GM18499 (cell line): ENCODE results near the gene FAM13B.
"Not testable (repeated sequence)": the region's sequence is repeated elsewhere in the genome, so short reads cannot be mapped to it uniquely, and the experiment has no call there.

Experiments used
- ATAC-seq: cut with Tn5 transposase; IDR thresholded peaks from one replicate; pipeline ENCODE4 v1.9.1; 2021; ENCODE audit warnings: moderate number of reproducible peaks; ENCODE audit not compliant: insufficient read depth, unreplicated experiment

FAM13B gene

DNA sequence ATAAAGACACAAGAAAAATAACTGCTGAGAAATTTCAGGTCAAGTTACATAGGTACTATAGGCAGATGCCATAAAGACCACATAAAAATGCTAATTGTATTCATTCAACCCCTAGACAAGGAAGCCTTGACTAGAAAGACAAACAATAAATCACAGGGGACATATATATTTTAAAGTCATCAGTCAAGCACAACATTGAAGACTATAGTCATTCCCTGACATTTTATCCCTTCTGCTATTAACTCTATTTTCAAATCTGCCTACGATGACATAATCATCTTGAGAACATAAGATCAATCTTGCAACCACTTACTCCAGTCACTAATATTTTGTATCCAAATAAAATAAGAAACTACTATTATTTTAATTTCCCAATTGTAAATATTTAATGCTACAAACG lies 38.3 kb downstream of the FAM13B start:
- no peak for ATAC-seq

DNA sequence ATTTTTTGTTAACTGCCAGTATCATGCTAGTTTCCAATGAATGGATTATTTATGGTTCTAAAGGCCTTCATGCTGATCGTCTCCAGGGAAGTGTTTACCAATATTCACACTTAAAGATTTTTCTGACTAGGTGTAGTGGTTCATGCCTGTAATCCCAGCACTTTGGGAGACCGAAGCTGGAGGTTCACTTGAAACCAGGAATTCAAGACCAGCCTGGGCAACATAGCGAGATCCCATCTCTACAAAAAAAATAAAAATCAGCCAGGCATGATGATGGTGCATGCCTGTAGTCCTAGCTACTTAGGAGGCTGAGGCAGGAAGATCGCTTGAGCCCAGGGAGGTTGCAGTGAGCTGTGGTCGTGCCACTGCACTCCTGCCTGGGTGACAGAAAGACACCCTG lies 43.5 kb downstream of the FAM13B start:
- ATAC-seq = no peak

DNA sequence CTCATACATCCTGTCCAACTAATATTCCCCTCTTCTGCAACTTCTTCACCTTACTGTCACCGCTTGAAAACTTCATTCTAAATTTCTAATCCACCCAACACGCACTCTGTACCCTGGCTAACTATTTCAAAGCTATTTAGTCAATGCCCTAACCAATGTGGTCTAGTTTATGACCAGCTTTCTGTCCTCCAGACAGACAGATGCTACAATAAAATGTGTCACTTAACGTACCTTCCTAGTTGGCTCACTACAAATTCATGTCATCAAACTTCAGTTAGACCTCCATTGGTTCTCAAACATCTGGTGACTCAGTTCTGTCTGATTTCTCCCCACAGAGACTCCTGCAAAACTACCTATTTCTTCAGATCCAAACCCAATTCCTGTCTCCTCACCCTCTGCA lies 57.7 kb downstream of the FAM13B start:
- no peak for ATAC-seq

DNA sequence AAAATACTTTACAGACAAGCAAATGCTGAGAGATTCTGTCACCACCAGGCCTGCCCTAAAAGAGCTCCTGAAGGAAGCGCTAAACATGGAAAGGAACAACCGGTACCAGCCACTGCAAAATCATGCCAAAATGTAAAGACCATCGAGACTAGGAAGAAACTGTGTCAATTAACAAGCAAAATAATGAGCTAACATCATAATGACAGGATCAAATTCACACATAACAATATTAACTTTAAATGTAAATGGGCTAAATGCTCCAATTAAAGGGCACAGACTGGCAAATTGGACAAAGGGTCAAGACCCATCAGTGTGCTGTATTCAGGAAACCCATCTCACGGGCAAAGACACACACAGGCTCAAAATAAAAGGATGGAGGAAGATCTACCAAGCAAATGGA lies 62.5 kb downstream of the FAM13B start:
- not testable (repeated sequence) for ATAC-seq

- ATAC-seq = no peak
Measured at GRCh38 chr5:137960819-137961218, 72.1 kb downstream of the FAM13B start.

DNA sequence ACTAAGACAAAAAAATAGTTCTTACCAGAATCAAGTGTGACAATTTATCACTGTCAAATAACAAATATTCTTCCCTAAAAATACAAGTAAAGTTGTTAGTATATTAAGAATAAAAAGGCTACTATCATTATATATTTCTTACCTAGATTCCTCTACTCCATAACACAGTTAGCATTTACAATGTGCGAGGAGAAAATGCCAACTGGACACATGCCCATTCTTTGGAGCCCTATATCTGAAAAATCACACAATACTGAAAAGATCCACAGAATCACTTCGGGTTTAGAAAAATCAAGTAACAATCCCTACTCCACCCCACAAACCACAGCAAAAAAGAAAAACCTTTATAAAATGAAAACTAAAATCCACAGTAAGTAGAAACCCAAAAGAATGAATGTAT lies 72.7 kb downstream of the FAM13B start:
- ATAC-seq = no peak

DNA sequence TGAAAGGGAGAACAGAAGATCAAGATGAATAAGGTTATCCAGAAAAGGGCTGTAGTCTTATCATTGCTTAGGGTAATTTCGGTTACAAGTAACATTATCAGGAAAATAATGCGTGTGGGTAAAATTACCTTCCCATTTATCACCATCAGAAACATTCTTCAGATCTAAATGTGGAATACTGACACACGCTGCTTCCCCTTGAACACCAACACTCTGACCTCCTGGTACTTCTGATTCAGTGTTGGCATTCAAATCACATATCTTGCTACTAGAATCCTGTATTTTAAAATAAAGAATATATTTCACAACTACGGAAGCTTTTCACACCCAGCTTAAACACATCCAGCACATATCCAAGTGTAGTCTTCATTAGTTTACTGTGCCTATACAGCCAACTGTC lies 73.4 kb downstream of the FAM13B start:
- ATAC-seq = no peak

DNA sequence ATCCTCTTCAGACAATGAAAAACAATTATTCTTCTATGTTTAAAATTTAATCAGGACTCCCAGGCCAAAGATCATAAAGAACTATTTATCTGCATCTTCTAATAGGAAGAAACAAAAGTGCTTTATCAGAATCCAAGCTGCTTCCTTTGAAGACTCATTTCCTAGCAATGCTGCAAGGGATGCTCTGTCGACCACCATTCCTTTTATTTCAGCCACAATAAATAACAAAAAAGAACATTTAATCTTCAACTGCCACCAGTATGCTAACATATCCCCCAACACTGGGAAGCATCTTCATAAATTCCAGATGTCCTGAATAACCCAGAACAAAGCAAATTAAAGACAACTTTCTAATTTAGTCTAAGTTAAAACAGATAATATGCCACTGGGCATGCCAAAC lies 74.9 kb downstream of the FAM13B start:
- no peak for ATAC-seq

GRCh38 chr5:137954131-137954879 lies 78.6 kb downstream of the FAM13B start:
- ATAC-seq = no peak

DNA sequence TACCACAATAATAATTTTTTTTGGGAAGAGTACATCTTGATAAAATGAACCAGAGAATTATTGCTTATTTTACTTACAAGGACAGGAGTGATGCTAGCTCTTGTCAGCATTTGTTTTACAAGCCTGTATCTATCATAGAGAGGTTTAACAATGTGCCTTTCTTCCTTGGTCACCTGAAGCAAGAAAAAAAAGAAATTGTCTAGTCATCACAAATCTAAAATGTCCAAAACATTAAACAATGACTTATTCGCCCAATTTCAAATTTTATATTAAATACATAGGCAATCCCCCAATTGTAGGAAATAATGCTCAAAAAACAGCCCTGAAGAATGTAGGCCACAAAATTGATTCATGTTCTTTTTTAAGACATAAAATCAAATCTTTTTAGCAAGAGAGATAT lies 87.1 kb downstream of the FAM13B start:
- no peak for ATAC-seq

- not testable (repeated sequence) for ATAC-seq
Measured at GRCh38 chr5:137944280-137944679, 88.6 kb downstream of the FAM13B start.

DNA sequence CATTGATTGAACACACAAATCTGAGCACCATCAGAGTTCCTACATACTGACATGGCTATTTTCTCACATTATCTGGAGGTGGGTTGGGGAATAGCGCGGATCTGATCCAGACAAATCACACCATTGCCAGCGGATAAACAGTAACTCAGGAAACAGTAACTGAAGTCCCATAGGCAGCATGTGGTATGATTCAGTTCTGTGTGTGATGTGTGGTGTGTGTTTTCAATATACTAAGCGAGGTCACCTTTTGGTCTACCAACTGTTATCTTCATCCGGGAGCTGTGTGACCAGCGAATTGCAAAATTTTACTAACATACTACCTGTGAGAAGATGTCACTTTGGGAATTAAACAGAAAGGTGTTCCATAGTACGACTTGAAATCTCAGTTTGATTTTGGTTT lies 93.5 kb downstream of the FAM13B start:
- ATAC-seq = no peak

DNA sequence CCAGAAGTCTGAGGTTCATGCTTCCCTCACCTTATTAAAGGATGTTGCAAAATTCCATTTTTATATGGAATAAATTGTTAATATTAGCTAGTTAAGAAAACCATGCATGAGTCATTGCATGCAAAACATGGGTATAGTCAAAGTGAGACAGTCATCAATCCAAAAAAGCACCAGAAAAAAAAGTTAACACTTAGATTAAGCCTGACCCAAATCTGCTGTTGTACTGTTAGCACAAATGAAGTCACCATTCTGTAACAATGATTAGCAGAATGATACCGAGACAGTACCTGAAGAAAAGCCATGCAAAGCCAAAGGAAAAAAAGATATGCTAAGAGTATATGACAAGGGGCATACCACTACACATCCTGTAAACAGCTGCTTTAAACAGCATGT lies 94.1 kb downstream of the FAM13B start:
- ATAC-seq = no peak

- ATAC-seq = no peak
Measured at GRCh38 chr5:137937994-137938750, 94.7 kb downstream of the FAM13B start.

- no peak for ATAC-seq
Measured at GRCh38 chr5:137935694-137936093, 97.2 kb downstream of the FAM13B start.

DNA sequence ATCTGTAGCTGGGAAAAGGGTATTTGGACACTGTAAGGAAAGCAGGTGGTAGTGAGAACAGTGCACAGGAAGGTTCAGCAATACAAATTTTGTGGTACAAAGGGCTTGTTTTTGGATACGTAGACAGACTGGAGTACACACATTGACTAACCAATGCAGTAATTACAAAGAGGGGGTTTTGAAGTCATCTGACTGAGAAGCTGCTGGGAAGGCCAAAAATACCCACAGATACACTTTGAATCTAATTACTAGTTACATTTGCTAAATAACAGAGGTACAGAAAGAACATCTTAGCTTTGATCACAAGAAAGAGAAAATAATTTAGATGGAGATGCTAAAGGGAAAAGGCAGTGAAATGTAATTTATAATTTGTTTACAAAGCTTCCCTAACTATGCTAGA lies 97.7 kb downstream of the FAM13B start:
- ATAC-seq = no peak

GRCh38 chr5:137933491-137933911 lies 99.4 kb downstream of the FAM13B start:
- no peak for ATAC-seq

- ATAC-seq = no peak
Measured at GRCh38 chr5:137932800-137933199, 100.1 kb downstream of the FAM13B start.

GRCh38 chr5:137923856-137924255 lies 109.0 kb downstream of the FAM13B start:
- no peak for ATAC-seq

DNA sequence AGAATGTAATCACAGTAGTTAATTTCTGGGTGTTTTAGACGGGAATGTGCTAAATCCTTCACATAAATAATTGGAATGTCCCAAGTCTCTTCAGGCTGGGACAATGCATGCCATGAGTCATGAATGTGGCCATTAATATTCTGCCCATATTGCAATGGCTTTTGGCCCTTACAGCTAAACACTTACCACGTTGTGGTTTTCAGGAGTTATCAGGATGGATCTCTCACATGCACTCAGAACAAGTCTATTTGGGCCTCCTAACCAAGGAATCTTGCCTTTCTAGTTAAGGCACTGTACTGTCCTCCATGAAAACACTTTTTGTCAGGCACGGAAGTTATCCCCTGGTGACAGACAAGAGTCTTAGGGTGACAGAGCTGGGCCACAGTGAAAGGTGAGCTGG lies 110.9 kb downstream of the FAM13B start:
- ATAC-seq = no peak

- no peak for ATAC-seq
Measured at GRCh38 chr5:137916923-137917322, 116.0 kb downstream of the FAM13B start.

GRCh38 chr5:137914758-137915157 lies 118.1 kb downstream of the FAM13B start:
- ATAC-seq = no peak
